ENCODE data around the gene ARPC2.

ARPC2 gene

GRCh38 chr2:218294430-218295022 lies 77.5 kb downstream of the ARPC2 start:
- H3K4me1 ChIP-seq (ENCODE audit: control insufficient read depth in 1 of 2, insufficient read depth in 2 of 2, low read length in 2 of 2): peaks cover 24 to 30% of the 10 kb centered on the region in 2 donors
- peak overlapping the region; percentile 85 for H3K27ac ChIP-seq (ENCODE audit: low read length)

GRCh38 chr2:218295029-218295428 lies 78.0 kb downstream of the ARPC2 start:
- Histone ChIP-seq H3K4me1 (ENCODE audit: control insufficient read depth in 1 of 2, insufficient read depth in 2 of 2, low read length in 2 of 2) (peaks cover 19 to 25% of the 10 kb centered on the region in 2 donors), H3K27me3 (ENCODE audit: low read depth, low read length) (no peaks in the 10 kb centered on the region), H3K9me3 (ENCODE audit: control insufficient read depth in 1 of 2, low read length in 2 of 2) (no peaks in the 10 kb centered on the region), H3K36me3 (ENCODE audit: control insufficient read depth in 1 of 2, insufficient read depth in 2 of 2, low read length in 2 of 2) (no peaks in the 10 kb centered on the region), H3K4me3 (ENCODE audit: low read depth in 1 of 2, low read length in 2 of 2) (no peak overlapping the region), H3K27ac (ENCODE audit: low read length) (peak overlapping the region; percentile 85)

More at GRCh38 chr2:218294430-218295022, 77.5 kb downstream of the ARPC2 start:
- H3K27me3 ChIP-seq (ENCODE audit: low read depth, low read length): no peaks in the 10 kb centered on the region
- H3K4me3 ChIP-seq (ENCODE audit: low read depth in 1 of 2, low read length in 2 of 2): no peak overlapping the region
- no peaks in the 10 kb centered on the region for H3K9me3 ChIP-seq (ENCODE audit: control insufficient read depth in 1 of 2, low read length in 2 of 2)
- H3K36me3 ChIP-seq (ENCODE audit: control insufficient read depth in 1 of 2, insufficient read depth in 2 of 2, low read length in 2 of 2): no peaks in the 10 kb centered on the region

GRCh38 chr2:218296200-218296599 lies 79.2 kb downstream of the ARPC2 start:
- Histone ChIP-seq H3K36me3 (ENCODE audit: control insufficient read depth in 1 of 2, insufficient read depth in 2 of 2, low read length in 2 of 2) (no peaks in the 10 kb centered on the region), H3K27me3 (ENCODE audit: low read depth, low read length) (no peaks in the 10 kb centered on the region), H3K4me1 (ENCODE audit: control insufficient read depth in 1 of 2, insufficient read depth in 2 of 2, low read length in 2 of 2) (peaks cover 7 to 14% of the 10 kb centered on the region in 2 donors), H3K9me3 (ENCODE audit: control insufficient read depth in 1 of 2, low read length in 2 of 2) (no peaks in the 10 kb centered on the region), H3K4me3 (ENCODE audit: low read depth in 1 of 2, low read length in 2 of 2) (no peak overlapping the region), H3K27ac (ENCODE audit: low read length) (no peak overlapping the region)

- H3K27ac ChIP-seq (ENCODE audit: low read length): no peak overlapping the region
- H3K27me3 ChIP-seq (ENCODE audit: low read depth, low read length): no peaks in the 10 kb centered on the region
- no peak overlapping the region for H3K4me3 ChIP-seq (ENCODE audit: low read depth in 1 of 2, low read length in 2 of 2)
- H3K36me3 ChIP-seq (ENCODE audit: control insufficient read depth in 1 of 2, insufficient read depth in 2 of 2, low read length in 2 of 2): no peaks in the 10 kb centered on the region
- H3K9me3 ChIP-seq (ENCODE audit: control insufficient read depth in 1 of 2, low read length in 2 of 2): no peaks in the 10 kb centered on the region
- H3K4me1 ChIP-seq (ENCODE audit: control insufficient read depth in 1 of 2, insufficient read depth in 2 of 2, low read length in 2 of 2): peaks cover 5 to 14% of the 10 kb centered on the region in 2 donors
Measured at GRCh38 chr2:218296847-218297246, 79.9 kb downstream of the ARPC2 start.

- H3K36me3 ChIP-seq (ENCODE audit: control insufficient read depth in 1 of 2, insufficient read depth in 2 of 2, low read length in 2 of 2): no peaks in the 10 kb centered on the region
- H3K9me3 ChIP-seq (ENCODE audit: control insufficient read depth in 1 of 2, low read length in 2 of 2): no peaks in the 10 kb centered on the region
- no peak overlapping the region for H3K27ac ChIP-seq (ENCODE audit: low read length)
- H3K4me3 ChIP-seq (ENCODE audit: low read depth in 1 of 2, low read length in 2 of 2): no peak overlapping the region
- no peaks in the 10 kb centered on the region for H3K27me3 ChIP-seq (ENCODE audit: low read depth, low read length)
- peaks cover 0 to 11% of the 10 kb centered on the region in 2 donors for H3K4me1 ChIP-seq (ENCODE audit: control insufficient read depth in 1 of 2, insufficient read depth in 2 of 2, low read length in 2 of 2)
Measured at GRCh38 chr2:218298314-218298875, 81.4 kb downstream of the ARPC2 start.

GRCh38 chr2:218300141-218300540 lies 83.2 kb downstream of the ARPC2 start:
- H3K4me3 ChIP-seq (ENCODE audit: low read depth in 1 of 2, low read length in 2 of 2): no peak overlapping the region
- no peak overlapping the region for H3K27ac ChIP-seq (ENCODE audit: low read length)
- no peaks in the 10 kb centered on the region for H3K9me3 ChIP-seq (ENCODE audit: control insufficient read depth in 1 of 2, low read length in 2 of 2)
- H3K27me3 ChIP-seq (ENCODE audit: low read depth, low read length): no peaks in the 10 kb centered on the region
- H3K36me3 ChIP-seq (ENCODE audit: control insufficient read depth in 1 of 2, insufficient read depth in 2 of 2, low read length in 2 of 2): no peaks in the 10 kb centered on the region
- no peaks in the 10 kb centered on the region for H3K4me1 ChIP-seq (ENCODE audit: control insufficient read depth in 1 of 2, insufficient read depth in 2 of 2, low read length in 2 of 2)

GRCh38 chr2:218301176-218301819 lies 84.3 kb downstream of the ARPC2 start:
- no peaks in the 10 kb centered on the region for H3K9me3 ChIP-seq (ENCODE audit: control insufficient read depth in 1 of 2, low read length in 2 of 2)
- H3K27ac ChIP-seq (ENCODE audit: low read length): no peak overlapping the region
- H3K36me3 ChIP-seq (ENCODE audit: control insufficient read depth in 1 of 2, insufficient read depth in 2 of 2, low read length in 2 of 2): no peaks in the 10 kb centered on the region
- H3K4me3 ChIP-seq (ENCODE audit: low read depth in 1 of 2, low read length in 2 of 2): no peak overlapping the region
- no peaks in the 10 kb centered on the region for H3K4me1 ChIP-seq (ENCODE audit: control insufficient read depth in 1 of 2, insufficient read depth in 2 of 2, low read length in 2 of 2)
- H3K27me3 ChIP-seq (ENCODE audit: low read depth, low read length): no peaks in the 10 kb centered on the region

Measured in muscle layer of duodenum (tissue), 2 donors.